SK-N-SH treated with all-trans-retinoic acid at 6 μM for 48 hours (cell line): ENCODE measurements around the gene KRT82.

ENCODE experiments used
- ATAC-seq: fragments of 200-7000 bp; cut with Tn5 transposase; 3 replicates; pipeline ENCODE4 v1.9.1; 2020; ENCODE audit warnings: mild to moderate bottlenecking, moderate library complexity
- ARNTL ChIP-seq: fragments of 450-650 bp; formaldehyde crosslinking; IDR thresholded peaks from 2 replicates; pipeline ENCODE4 v1.5.0; 2020; ENCODE audit warnings: low read depth, mild to moderate bottlenecking, moderate library complexity, borderline replicate concordance
- BACH2 ChIP-seq: fragments of 250-450 bp; sonication (Bioruptor Pico); IDR thresholded peaks from 2 replicates; pipeline ENCODE4 v1.9.0; 2021; ENCODE audit warnings: mild to moderate bottlenecking, borderline replicate concordance
- CREB5 ChIP-seq: fragments of 250-450 bp; sonication (Bioruptor Pico); IDR thresholded peaks from 2 replicates; pipeline ENCODE4 v1.5.1; 2020; ENCODE audit warnings: low read depth, mild to moderate bottlenecking, moderate library complexity
- CSDC2 ChIP-seq: fragments of 250-450 bp; sonication (Bioruptor Pico); IDR thresholded peaks from 2 replicates; pipeline ENCODE4 v1.5.0; 2020; ENCODE audit warnings: mild to moderate bottlenecking, moderate library complexity
- CSRNP3 ChIP-seq: fragments of 250-450 bp; sonication (Bioruptor Pico); IDR thresholded peaks from 2 replicates; pipeline ENCODE4 v1.5.1; 2021; ENCODE audit warnings: mild to moderate bottlenecking, moderate library complexity
- ESRRG ChIP-seq: fragments of 250-450 bp; sonication (Bioruptor Pico); IDR thresholded peaks from 2 replicates; pipeline ENCODE4 v1.6.1; 2021; ENCODE audit warnings: mild to moderate bottlenecking
- GLIS3 ChIP-seq: fragments of 250-450 bp; sonication (Bioruptor Pico); IDR thresholded peaks from 2 replicates; pipeline ENCODE4 v1.5.0; 2020; ENCODE audit warnings: mild to moderate bottlenecking, moderate library complexity
- ISL1 ChIP-seq: fragments of 250-450 bp; sonication (Bioruptor Pico); IDR thresholded peaks from 2 replicates; pipeline ENCODE4 v2.1.2; 2022; ENCODE audit warnings: mild to moderate bottlenecking, moderate library complexity
- OSR1 ChIP-seq: fragments of 250-450 bp; sonication (Bioruptor Pico); IDR thresholded peaks from 2 replicates; pipeline ENCODE4 v1.8.0; 2022; ENCODE audit warnings: moderate library complexity, mild to moderate bottlenecking, inconsistent platforms
- PATZ1 ChIP-seq: fragments of 250-450 bp; sonication (Bioruptor Pico); IDR thresholded peaks from 2 replicates; pipeline ENCODE4 v1.8.0; 2020; ENCODE audit warnings: mild to moderate bottlenecking, moderate library complexity, borderline replicate concordance
- PPARA ChIP-seq: fragments of 250-450 bp; sonication (Bioruptor Pico); IDR thresholded peaks from 2 replicates; pipeline ENCODE4 v1.5.0; 2020; ENCODE audit warnings: mild to moderate bottlenecking, borderline replicate concordance
- RARB ChIP-seq: fragments of 250-450 bp; sonication (Bioruptor Pico); IDR thresholded peaks from 2 replicates; pipeline ENCODE4 v1.8.0; 2021; ENCODE audit warnings: mild to moderate bottlenecking, moderate library complexity
- SNAI2 ChIP-seq: fragments of 250-450 bp; sonication (Bioruptor Pico); IDR thresholded peaks from 2 replicates; pipeline ENCODE4 v1.5.0; 2020; ENCODE audit warnings: mild to moderate bottlenecking, moderate library complexity
- TCF4 ChIP-seq: fragments of 250-450 bp; sonication (Bioruptor Pico); IDR thresholded peaks from 2 replicates; pipeline ENCODE4 v1.8.0; 2021; ENCODE audit warnings: mild to moderate bottlenecking, moderate library complexity, borderline replicate concordance
- TSHZ2 ChIP-seq: fragments of 250-450 bp; sonication (Bioruptor Pico); IDR thresholded peaks from 2 replicates; pipeline ENCODE4 v1.5.0; 2020; ENCODE audit warnings: mild to moderate bottlenecking, moderate library complexity
- ZC3H10 ChIP-seq: fragments of 250-450 bp; sonication (Bioruptor Pico); IDR thresholded peaks from 2 replicates; pipeline ENCODE4 v1.5.1; 2021; ENCODE audit warnings: mild to moderate bottlenecking, moderate library complexity
- ZFP3 ChIP-seq: fragments of 250-450 bp; sonication (Bioruptor Pico); IDR thresholded peaks from 2 replicates; pipeline ENCODE4 v1.5.0; 2020; ENCODE audit warnings: mild to moderate bottlenecking, moderate library complexity
- ZFP30 ChIP-seq: fragments of 450-650 bp; formaldehyde crosslinking; IDR thresholded peaks from 2 replicates; pipeline ENCODE4 v1.5.0; 2022; ENCODE audit warnings: mild to moderate bottlenecking, moderate library complexity
- ZNF565 ChIP-seq: fragments of 450-650 bp; formaldehyde crosslinking; conservative IDR thresholded peaks from 2 replicates; pipeline ENCODE4 v1.5.0; 2020; ENCODE audit warnings: low read depth, mild to moderate bottlenecking, moderate library complexity
- ZNF70 ChIP-seq: fragments of 450-650 bp; formaldehyde crosslinking; IDR thresholded peaks from 2 replicates; pipeline ENCODE4 v1.5.0; 2020; ENCODE audit warnings: mild to moderate bottlenecking, moderate library complexity
- ZNF8 ChIP-seq: fragments of 450-650 bp; formaldehyde crosslinking; IDR thresholded peaks from 2 replicates; pipeline ENCODE4 v1.5.0; 2020; ENCODE audit warnings: mild to moderate bottlenecking, moderate library complexity

Gene KRT82

GRCh38 chr12:52454411-52455201 lies 48.5 kb upstream of the KRT82 start:
- ATAC-seq = no peak

GRCh38 chr12:52452101-52452500 lies 46.0 kb upstream of the KRT82 start, which contains the start of gene KRT6B:
KRT6B (minus strand) TSS chr12:52452146; CDS start chr12:52452078, 68 bp downstream.
- no peak for ATAC-seq
- TF ChIP-seq ZFP30 (CRISPR knock-in tag) (no peak), ZNF565 (CRISPR knock-in tag) (no peak), ARNTL (CRISPR knock-in tag) (no peak), PATZ1 (CRISPR knock-in tag) (no peak), ZFP3 (CRISPR knock-in tag) (no peak), ESRRG (CRISPR knock-in tag) (no peak), CSRNP3 (CRISPR knock-in tag) (no peak), ZC3H10 (no peak), CREB5 (CRISPR knock-in tag) (no peak)
- TF ChIP-seq, all 23 proteins: peak for 0

More at GRCh38 chr12:52454411-52455201, 48.5 kb upstream of the KRT82 start:
- TF ChIP-seq TSHZ2 (CRISPR knock-in tag) (no peak), OSR1 (no peak), ZC3H10 (no peak), PPARA (CRISPR knock-in tag) (no peak), GLIS3 (CRISPR knock-in tag) (no peak), CSRNP3 (CRISPR knock-in tag) (no peak), ISL1 (no peak), ZFP3 (CRISPR knock-in tag) (no peak), SNAI2 (CRISPR knock-in tag) (no peak), RARB (CRISPR knock-in tag) (no peak), ZNF565 (CRISPR knock-in tag) (no peak), ESRRG (CRISPR knock-in tag) (no peak), ZFP30 (CRISPR knock-in tag) (no peak), PATZ1 (CRISPR knock-in tag) (no peak), CSDC2 (no peak), BACH2 (CRISPR knock-in tag) (no peak), ZNF8 (CRISPR knock-in tag) (no peak), TCF4 (CRISPR knock-in tag) (no peak), ZNF70 (no peak)
